ENCODE measurements around the gene HOXC12.

HOXC12 gene

GRCh38 chr12:53937099-53937498, 17.6 kb upstream of the HOXC12 start:
- no peak overlapping the region for H3K4me3 ChIP-seq (ENCODE audit: low read depth, low read length)
- DNase-seq (ENCODE audit: low read depth, low spot score), result no peak
- in situ Hi-C loops (cut with HindIII; ENCODE audit: low sequenced_read_pairs), result no loop called here
- no peak for TF ChIP-seq CTCF (IDR thresholded peaks at IDR 0.05; ENCODE audit: low read depth, low read length)

GRCh38 chr12:53937596-53938325, 16.9 kb upstream of the HOXC12 start:
- no peak for TF ChIP-seq CTCF (IDR thresholded peaks at IDR 0.05; ENCODE audit: low read depth, low read length)
- in situ Hi-C loops (cut with HindIII; ENCODE audit: low sequenced_read_pairs), result no loop called here
- H3K4me3 ChIP-seq (ENCODE audit: low read depth, low read length), result no peak overlapping the region
- DNase-seq (ENCODE audit: low read depth, low spot score), result no peak

DNA sequence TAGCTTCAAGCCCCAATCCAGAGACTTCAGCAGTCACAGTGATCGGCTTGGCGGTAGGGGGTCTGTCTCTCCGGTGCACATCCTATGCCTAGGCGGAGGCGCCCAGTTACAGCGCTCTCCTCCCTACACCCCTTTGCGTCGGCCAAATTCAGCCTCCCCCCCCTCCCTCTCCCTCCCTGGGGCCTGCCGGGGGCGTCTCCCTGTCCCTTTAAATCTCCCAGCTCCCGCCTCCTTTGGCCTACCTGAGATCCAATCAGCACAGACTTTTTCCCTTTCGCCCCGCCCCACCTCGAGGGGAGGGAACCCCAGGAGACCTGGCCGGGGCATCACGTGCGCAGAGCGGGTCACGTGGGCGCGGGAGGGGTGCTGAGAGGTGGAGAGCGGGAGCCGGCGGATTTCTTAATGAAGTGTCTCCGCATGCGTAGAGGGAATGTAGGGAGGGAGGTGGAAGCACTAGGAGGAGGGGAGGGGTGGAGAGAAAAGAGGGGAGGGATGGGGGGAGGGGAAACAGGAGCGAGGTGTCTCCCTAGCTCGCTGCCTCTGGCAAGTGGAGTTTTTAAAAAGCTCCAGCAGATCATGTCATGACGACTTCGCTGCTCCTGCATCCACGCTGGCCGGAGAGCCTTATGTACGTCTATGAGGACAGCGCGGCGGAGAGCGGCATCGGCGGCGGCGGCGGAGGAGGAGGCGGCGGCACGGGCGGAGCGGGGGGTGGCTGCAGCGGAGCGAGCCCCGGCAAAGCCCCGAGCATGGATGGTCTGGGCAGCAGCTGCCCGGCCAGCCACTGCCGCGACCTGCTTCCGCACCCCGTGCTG, 16.2 kb upstream of the HOXC12 start, which contains the start of gene HOXC13:
Gene HOXC13 (plus strand): TSS at position 506 of the 815 bp plus-strand sequence. CDS start 76 bp downstream, at position 582.
- DNase-seq (ENCODE audit: low read depth, low spot score), result no peak
- H3K4me3 ChIP-seq (ENCODE audit: low read depth, low read length), result no peak within 1 kb of the TSS
- in situ Hi-C loops (cut with HindIII; ENCODE audit: low sequenced_read_pairs), result no loop called here
- TF ChIP-seq CTCF (IDR thresholded peaks at IDR 0.05; ENCODE audit: low read depth, low read length), result no peak

DNA sequence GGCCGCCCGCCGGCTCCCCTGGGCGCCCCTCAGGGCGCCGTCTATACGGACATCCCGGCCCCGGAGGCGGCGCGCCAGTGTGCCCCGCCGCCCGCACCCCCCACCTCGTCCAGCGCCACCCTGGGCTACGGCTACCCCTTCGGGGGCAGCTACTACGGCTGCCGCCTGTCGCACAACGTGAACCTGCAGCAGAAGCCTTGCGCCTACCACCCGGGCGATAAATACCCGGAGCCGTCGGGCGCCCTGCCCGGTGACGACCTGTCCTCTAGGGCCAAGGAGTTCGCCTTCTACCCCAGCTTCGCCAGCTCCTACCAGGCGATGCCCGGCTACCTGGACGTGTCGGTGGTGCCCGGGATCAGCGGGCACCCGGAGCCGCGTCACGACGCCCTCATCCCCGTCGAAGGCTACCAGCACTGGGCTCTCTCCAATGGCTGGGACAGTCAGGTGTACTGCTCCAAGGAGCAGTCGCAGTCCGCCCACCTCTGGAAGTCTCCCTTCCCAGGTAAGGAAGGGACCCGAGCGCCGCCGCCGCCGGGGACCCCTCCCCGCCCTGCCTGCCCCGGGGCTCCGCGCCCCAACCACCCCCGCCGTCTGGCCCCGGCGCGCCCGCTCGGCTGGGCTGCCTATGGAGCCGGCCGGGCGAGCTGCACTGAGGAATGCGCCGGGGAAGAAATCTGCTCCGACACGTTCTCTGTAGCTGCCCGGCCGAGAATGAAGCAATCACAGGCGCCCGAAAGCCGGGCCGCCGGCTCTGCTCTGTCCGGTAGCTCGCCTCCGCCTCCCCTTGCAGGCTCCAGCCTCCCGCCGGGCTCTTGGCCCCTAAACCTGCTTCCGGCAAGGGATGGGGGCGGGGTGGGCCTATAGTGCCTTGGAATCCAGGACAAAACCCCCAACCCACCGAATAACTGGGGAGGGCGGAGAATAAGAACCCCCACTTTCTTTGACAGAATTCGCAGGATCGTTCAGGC, 15.3 kb upstream of the HOXC12 start:
- no peak overlapping the region for H3K4me3 ChIP-seq (ENCODE audit: low read depth, low read length)
- no peak for DNase-seq (ENCODE audit: low read depth, low spot score)
- TF ChIP-seq CTCF (IDR thresholded peaks at IDR 0.05; ENCODE audit: low read depth, low read length), result no peak
- in situ Hi-C loops (cut with HindIII; ENCODE audit: low sequenced_read_pairs), result no loop called here

GRCh38 chr12:53940443-53941014, 14.2 kb upstream of the HOXC12 start:
- TF ChIP-seq CTCF (IDR thresholded peaks at IDR 0.05; ENCODE audit: low read depth, low read length), result no peak
- no peak overlapping the region for H3K4me3 ChIP-seq (ENCODE audit: low read depth, low read length)
- in situ Hi-C loops (cut with HindIII; ENCODE audit: low sequenced_read_pairs), result no loop called here
- DNase-seq (ENCODE audit: low read depth, low spot score), result no peak

DNA sequence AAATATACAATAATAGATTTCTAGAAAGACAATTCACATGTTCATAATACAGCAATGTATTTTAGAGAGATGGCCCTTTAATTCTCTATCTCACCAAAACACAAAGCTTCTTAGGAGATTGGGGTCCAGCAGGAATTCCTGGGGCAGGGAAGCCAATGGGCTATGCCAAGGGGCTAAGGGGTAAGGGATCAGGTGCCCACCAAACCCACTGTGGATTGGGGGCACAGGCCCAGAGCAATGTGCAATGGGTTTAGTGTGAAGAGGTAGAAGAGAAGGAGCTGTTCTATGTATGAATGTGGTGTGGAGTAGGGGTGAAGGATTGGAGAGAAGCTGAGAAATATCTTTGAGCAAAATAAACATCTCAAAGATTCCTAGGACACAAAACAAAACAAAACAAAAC, 13.5 kb upstream of the HOXC12 start:
- TF ChIP-seq CTCF (IDR thresholded peaks at IDR 0.05; ENCODE audit: low read depth, low read length), result no peak
- DNase-seq (ENCODE audit: low read depth, low spot score), result no peak
- H3K4me3 ChIP-seq (ENCODE audit: low read depth, low read length), result no peak overlapping the region
- in situ Hi-C loops (cut with HindIII; ENCODE audit: low sequenced_read_pairs), result no loop called here
